ENCODE measurements around the gene CNPY2. TPM values are rescaled to one million over a fixed set of nuclear protein-coding genes. Genes with fewer than 3 reads are reported as not detected.

CNPY2 gene
- total RNA-seq, 2 donors from 2014 or later, result 40.2 to 103 TPM

DNA sequence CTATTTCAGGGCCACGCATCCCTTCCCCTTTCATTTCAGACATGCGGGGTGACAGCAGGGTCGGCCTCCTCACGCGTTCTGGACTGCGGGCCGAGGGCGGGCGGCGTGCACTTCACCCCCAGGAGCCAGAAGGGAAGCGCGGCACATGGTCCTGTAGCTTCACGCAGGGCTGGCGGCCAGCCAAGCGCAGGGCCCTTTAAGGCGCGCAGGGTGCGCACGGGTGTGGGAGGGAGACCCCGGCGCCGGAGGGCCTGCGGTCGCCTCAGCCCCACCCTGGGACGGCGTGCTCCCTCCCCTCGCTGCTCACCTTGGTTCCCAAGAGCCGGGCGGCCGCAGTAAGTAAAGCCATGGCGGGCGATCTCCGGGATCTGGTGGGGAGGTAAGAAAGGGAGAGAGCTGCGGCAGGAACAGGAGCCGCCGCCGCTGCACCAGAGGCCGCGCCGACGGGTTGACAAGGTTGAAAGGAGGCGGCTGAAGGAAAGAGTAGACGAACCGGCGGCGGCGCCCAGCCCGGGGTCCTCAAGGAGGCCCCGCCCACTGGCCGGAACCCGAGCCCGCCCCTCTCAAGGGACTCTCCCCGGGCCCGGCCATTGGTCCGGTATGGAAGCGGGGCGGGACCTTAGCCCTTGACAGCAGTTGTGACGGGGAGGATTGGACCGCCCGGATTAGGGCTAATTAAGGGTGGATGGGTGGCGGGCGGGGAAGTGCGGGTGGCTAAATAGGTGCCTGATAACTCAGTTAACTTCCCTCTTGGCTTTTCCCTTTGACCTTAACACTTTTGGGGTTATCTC is 15.7 kb downstream of the CNPY2 start, which contains the start of gene CS:
Gene CS (minus strand): TSS at position 478 of the 791 bp plus-strand sequence. CDS start 129 bp downstream, at position 349.
- Histone ChIP-seq H3K4me3 (peak within 1 kb of the TSS; percentile 83 to 94), H3K4me1 (peaks cover 37% of the 10 kb centered on the region), H3K27ac (peak within 1 kb of the TSS; percentile 93 to 97 (median 94)), H3K27me3 (no peaks in the 10 kb centered on the region), H3K9me3 (no peaks in the 10 kb centered on the region), H3K36me3 (replicated peaks in 1 of 2; ENCODE audit: insufficient read depth in 1 of 2, low read depth in 2 of 2) (no peaks in the 10 kb centered on the region)
- DNase-seq (peak; percentile 99 to 100 (median 99)), ATAC-seq (peak; percentile 97)
- 0% methylated on average over 29 to 63 of the region's 63 CpGs for WGBS, 2 donors
- TF ChIP-seq, protein P1, sequence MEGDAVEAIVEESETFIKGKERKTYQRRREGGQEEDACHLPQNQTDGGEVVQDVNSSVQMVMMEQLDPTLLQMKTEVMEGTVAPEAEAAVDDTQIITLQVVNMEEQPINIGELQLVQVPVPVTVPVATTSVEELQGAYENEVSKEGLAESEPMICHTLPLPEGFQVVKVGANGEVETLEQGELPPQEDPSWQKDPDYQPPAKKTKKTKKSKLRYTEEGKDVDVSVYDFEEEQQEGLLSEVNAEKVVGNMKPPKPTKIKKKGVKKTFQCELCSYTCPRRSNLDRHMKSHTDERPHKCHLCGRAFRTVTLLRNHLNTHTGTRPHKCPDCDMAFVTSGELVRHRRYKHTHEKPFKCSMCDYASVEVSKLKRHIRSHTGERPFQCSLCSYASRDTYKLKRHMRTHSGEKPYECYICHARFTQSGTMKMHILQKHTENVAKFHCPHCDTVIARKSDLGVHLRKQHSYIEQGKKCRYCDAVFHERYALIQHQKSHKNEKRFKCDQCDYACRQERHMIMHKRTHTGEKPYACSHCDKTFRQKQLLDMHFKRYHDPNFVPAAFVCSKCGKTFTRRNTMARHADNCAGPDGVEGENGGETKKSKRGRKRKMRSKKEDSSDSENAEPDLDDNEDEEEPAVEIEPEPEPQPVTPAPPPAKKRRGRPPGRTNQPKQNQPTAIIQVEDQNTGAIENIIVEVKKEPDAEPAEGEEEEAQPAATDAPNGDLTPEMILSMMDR (IDR thresholded peaks at IDR 0.05), result no peak
- peak; percentile 77 to 91 (median 91) for TF ChIP-seq POLR2A (IDR thresholded peaks at IDR 0.05)
- intact Hi-C loops (cut with DNase I), result no loop called here

DNA sequence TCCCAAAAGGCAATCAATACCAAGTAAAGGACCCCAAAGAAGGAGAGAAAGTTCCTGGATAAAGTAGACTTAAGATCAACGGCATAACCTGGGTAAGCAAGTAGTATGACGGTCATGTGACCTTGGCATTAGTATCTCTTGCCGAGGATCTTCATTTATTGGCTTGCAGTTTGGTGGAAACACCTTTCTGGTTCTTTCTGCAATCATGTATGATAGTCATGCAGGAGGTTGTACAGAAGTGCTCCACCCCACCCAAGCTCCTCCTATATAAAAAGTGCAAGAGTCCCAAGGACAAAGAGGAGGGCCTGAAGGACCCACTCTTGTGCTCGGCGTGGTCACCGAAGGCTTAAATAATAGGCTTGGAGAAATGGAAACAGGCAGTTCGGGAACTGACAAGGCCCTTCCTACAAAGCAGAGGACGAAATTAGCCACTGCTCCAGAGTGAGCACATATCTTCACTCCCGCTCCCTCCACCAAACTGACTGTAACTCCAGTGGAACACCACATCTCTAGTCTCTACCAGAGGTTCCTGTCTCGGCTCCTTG is 16.4 kb downstream of the CNPY2 start:
- no peaks in the 10 kb centered on the region for H3K36me3 ChIP-seq (replicated peaks in 1 of 2; ENCODE audit: insufficient read depth in 1 of 2, low read depth in 2 of 2)
- H3K4me3 ChIP-seq, result peak overlapping the region; percentile 83 to 94
- no peaks in the 10 kb centered on the region for H3K9me3 ChIP-seq
- peak in 3 of 4 donors; percentile 27 to 38 (median 33) for DNase-seq
- peak overlapping the region; percentile 83 to 97 (median 94) for H3K27ac ChIP-seq
- peak; percentile 0 for ATAC-seq
- no peaks in the 10 kb centered on the region for H3K27me3 ChIP-seq
- 0 to 1% methylated on average over 7 to 10 of the region's 10 CpGs for WGBS, 2 donors
- H3K4me1 ChIP-seq, result peaks cover 37% of the 10 kb centered on the region
- intact Hi-C loops (cut with DNase I), result no loop called here
- TF ChIP-seq POLR2A (IDR thresholded peaks at IDR 0.05), result no peak
- TF ChIP-seq, protein P1 (IDR thresholded peaks at IDR 0.05), result no peak

DNA sequence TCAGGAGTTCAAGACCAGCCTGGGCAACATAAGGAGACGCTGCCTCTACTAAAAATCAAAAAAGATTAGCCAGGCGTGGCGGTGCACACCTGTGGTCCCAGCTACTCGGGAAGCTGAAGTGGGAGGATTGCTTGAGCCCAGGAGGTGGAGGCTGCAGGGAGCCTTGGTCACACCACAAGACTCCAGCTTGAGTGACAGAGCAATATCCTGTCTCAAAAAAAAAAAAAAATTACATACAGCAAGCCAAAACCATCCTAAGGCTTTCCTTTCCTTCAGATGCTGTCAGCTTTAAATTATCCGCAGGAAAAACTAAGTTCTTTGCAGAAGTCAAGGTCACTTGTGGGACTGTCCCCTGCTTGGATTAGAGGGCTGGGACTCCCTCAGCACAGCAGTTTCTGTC is 17.0 kb downstream of the CNPY2 start:
- intact Hi-C loops (cut with DNase I), result no loop called here
- ATAC-seq, result no peak
- Histone ChIP-seq H3K27ac (peak overlapping the region; percentile 83 to 97 (median 94)), H3K4me1 (peaks cover 41% of the 10 kb centered on the region), H3K4me3 (no peak overlapping the region), H3K27me3 (no peaks in the 10 kb centered on the region), H3K36me3 (replicated peaks in 1 of 2; ENCODE audit: insufficient read depth in 1 of 2, low read depth in 2 of 2) (no peaks in the 10 kb centered on the region), H3K9me3 (no peaks in the 10 kb centered on the region)
- TF ChIP-seq, protein P1 (IDR thresholded peaks at IDR 0.05), result no peak
- no peak for TF ChIP-seq POLR2A (IDR thresholded peaks at IDR 0.05)
- 57 to 61% methylated on average over 5 of the region's 5 CpGs for WGBS, 2 donors
- DNase-seq, result no peak

DNA sequence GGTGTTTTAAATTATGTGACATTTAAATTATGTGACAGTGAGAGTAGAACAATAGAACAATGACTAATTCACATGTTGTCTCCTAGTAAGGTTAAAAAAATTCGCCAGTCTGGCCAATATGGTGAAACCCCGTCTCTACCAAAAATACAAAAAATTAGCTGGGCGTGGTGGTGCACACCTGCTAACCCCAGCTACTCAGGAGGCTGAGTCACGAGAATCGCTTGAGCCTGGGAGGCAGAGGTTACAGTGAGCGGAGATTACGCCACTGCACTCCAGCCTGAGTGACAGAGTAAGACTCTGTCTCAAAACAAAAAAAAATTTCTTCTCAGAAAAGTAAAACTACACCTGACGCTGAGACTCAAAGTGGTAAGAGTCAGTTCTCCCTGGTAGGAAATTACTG is 18.4 kb downstream of the CNPY2 start:
- Histone ChIP-seq H3K27me3 (no peaks in the 10 kb centered on the region), H3K4me1 (peaks cover 43% of the 10 kb centered on the region), H3K4me3 (no peak overlapping the region), H3K9me3 (no peaks in the 10 kb centered on the region), H3K36me3 (replicated peaks in 1 of 2; ENCODE audit: insufficient read depth in 1 of 2, low read depth in 2 of 2) (no peaks in the 10 kb centered on the region), H3K27ac (no peak overlapping the region)
- no peak for ATAC-seq
- 92 to 93% methylated on average over 8 of the region's 8 CpGs for WGBS, 2 donors
- intact Hi-C loops (cut with DNase I), result no loop called here
- TF ChIP-seq, protein P1 (IDR thresholded peaks at IDR 0.05), result no peak
- TF ChIP-seq POLR2A (IDR thresholded peaks at IDR 0.05), result no peak
- no peak for DNase-seq

Measured in body of pancreas (tissue), 4 donors.